Stomach (tissue), 4 donors: ENCODE results near the gene RSPH6A.

Experiments used
- CTCF ChIP-seq, 7 experiments: fragments of 450-650 bp in 4 of 7; fragments of 200-600 bp in 3 of 7; sonication (generic) in 3 of 7; IDR thresholded peaks; one replicate each; pipeline ENCODE4 v1.5.1; 2016 to 2019; ENCODE audit warnings: antibody characterized with exemption in 7 of 7, control low read depth in 2 of 7, mild to moderate bottlenecking in 1 of 7
- EP300 ChIP-seq: sonication (generic); formaldehyde crosslinking; IDR thresholded peaks from one replicate; pipeline ENCODE4 v1.6.1; 2017; ENCODE audit warnings: antibody characterized with exemption
- POLR2A ChIP-seq, 4 donors: fragments of 450-650 bp; IDR thresholded peaks; one replicate each; pipeline ENCODE4 v1.6.1; 2016; ENCODE audit warnings: antibody characterized with exemption in 4 of 4, control low read depth in 2 of 4, mild to moderate bottlenecking in 1 of 4, moderate library complexity in 1 of 4

GRCh38 chr19:45817725-45818301 lies 2.7 kb upstream of the RSPH6A start:
- TF ChIP-seq CTCF (IDR thresholded peaks at IDR 0.05), result no peak
- no peak for TF ChIP-seq POLR2A (IDR thresholded peaks at IDR 0.05)
- no peak for TF ChIP-seq EP300
